SU-DHL-6 (cell line): ENCODE results near the gene DNAJA2.
"Not testable (repeated sequence)": the region's sequence is repeated elsewhere in the genome, so short reads cannot be mapped to it uniquely, and the experiment has no call there.

Source experiments
- H2AFZ ChIP-seq: fragments of 200-600 bp; sonication (generic); 2 replicates; pipeline ENCODE4 v1.6.1; 2014; ENCODE audit warnings: low read depth, mild to moderate bottlenecking, moderate library complexity, mixed read lengths, antibody characterized with exemption, low read length; ENCODE audit not compliant: severe bottlenecking
- H3F3A ChIP-seq: fragments of 200-600 bp; shearing (Covaris generic); 2 replicates; pipeline ENCODE4 v1.6.0; 2016; ENCODE audit warnings: antibody characterized with exemption, mild to moderate bottlenecking; ENCODE audit not compliant: insufficient read depth
- H3K27ac ChIP-seq: fragments of 200-600 bp; sonication (generic); 2 replicates; pipeline ENCODE4 v1.5.1; 2016; ENCODE audit warnings: low read depth, mild to moderate bottlenecking, low read length, moderate library complexity, mixed read lengths
- H3K27me3 ChIP-seq: fragments of 200-600 bp; sonication (generic), shearing (Covaris generic); 2 replicates; pipeline ENCODE4 v1.6.0; 2014; ENCODE audit warnings: mild to moderate bottlenecking, low read length
- H3K36me3 ChIP-seq: fragments of 200-600 bp; sonication (generic); 2 replicates; pipeline ENCODE4 v1.6.1; 2014; ENCODE audit warnings: mild to moderate bottlenecking, low read length, mixed read lengths
- H3K4me2 ChIP-seq: fragments of 300-600, 200-600 bp; shearing (Covaris generic), sonication (generic); 2 replicates; pipeline ENCODE4 v1.6.0; 2014; ENCODE audit warnings: low read length, low read depth, mild to moderate bottlenecking; ENCODE audit not compliant: poor library complexity, severe bottlenecking
- H3K4me3 ChIP-seq: fragments of 200-600 bp; sonication (generic); 2 replicates; pipeline ENCODE4 v1.5.1; 2014; ENCODE audit warnings: antibody characterized with exemption, low read length, mild to moderate bottlenecking, mixed read lengths; ENCODE audit not compliant: insufficient read depth, poor library complexity, severe bottlenecking
- H3K79me2 ChIP-seq: fragments of 200-600 bp; sonication (generic); 2 replicates; pipeline ENCODE4 v1.6.1; 2014; ENCODE audit warnings: mild to moderate bottlenecking, low read length, moderate library complexity; ENCODE audit not compliant: insufficient read depth
- H3K9ac ChIP-seq: fragments of 200-600 bp; sonication (generic); 2 replicates; pipeline ENCODE4 v1.7.0; 2014; ENCODE audit warnings: mild to moderate bottlenecking, low read length
- H3K9me2 ChIP-seq: fragments of 200-600 bp; sonication (generic); replicated peaks from 2 replicates; pipeline ENCODE4 v1.6.1; 2014; ENCODE audit warnings: low read length; ENCODE audit not compliant: insufficient read depth
- H3K9me3 ChIP-seq: fragments of 200-600 bp; sonication (generic); 2 replicates; pipeline ENCODE4 v1.6.1; 2014; ENCODE audit warnings: low read length, mixed read lengths; ENCODE audit not compliant: insufficient read depth
- H4K20me1 ChIP-seq: fragments of 200-600 bp; sonication (generic); 2 replicates; pipeline ENCODE4 v1.6.1; 2014; ENCODE audit warnings: low read depth, mild to moderate bottlenecking, antibody characterized with exemption, low read length, moderate library complexity, mixed read lengths
- CTCF ChIP-seq: fragments of 200-600 bp; sonication (generic); IDR thresholded peaks from one replicate; pipeline ENCODE4 v1.5.1; 2017; ENCODE audit warnings: antibody characterized with exemption, mild to moderate bottlenecking, low read length, moderate library complexity; ENCODE audit not compliant: insufficient read depth, poor library complexity, severe bottlenecking
- EZH2phosphoT487 ChIP-seq: fragments of 200-600 bp; sonication (generic), shearing (Covaris generic); conservative IDR thresholded peaks from 2 replicates; pipeline ENCODE4 v1.6.1; 2018; ENCODE audit warnings: mild to moderate bottlenecking, antibody characterized with exemption, low read length, moderate library complexity, mixed read lengths

Gene DNAJA2

DNA sequence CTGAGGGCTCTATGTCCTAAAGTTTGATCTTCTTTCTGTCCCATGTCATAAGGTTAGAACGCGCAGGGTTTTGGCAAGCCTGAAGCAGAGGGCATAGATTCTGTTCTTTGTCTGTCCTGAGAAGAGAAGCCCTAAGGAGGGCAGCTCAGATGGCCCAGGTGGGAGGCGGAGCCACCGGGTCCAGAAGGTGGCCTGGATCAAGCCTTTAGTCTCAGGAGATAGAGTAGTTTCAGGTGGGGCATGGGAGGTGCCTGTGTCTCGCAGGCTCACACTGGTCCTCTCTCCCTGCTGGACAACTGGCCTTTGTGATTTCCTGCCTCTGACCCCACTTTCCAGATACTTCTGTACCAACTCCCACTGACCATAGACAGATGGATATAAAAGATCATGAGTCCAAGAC, 44.2 kb upstream of the DNAJA2 start:
- TF ChIP-seq CTCF = no peak
- TF ChIP-seq EZH2phosphoT487 = no peak
- Histone ChIP-seq H3K36me3 (no peaks in the 10 kb centered on the region), H3K4me3 (no peak overlapping the region), H4K20me1 (no peaks in the 10 kb centered on the region), H3K27ac (no peak overlapping the region), H3K27me3 (no peaks in the 10 kb centered on the region), H2AFZ (no peak overlapping the region), H3F3A (no peaks in the 10 kb centered on the region), H3K4me2 (no peak overlapping the region), H3K9me3 (no peaks in the 10 kb centered on the region), H3K9me2 (no peaks in the 10 kb centered on the region), H3K9ac (no peak overlapping the region), H3K79me2 (no peaks in the 10 kb centered on the region)

GRCh38 chr16:47016700-47017133, 43.2 kb upstream of the DNAJA2 start:
- Histone ChIP-seq H3K4me2 (no peak overlapping the region), H3K79me2 (no peaks in the 10 kb centered on the region), H3K9me3 (no peaks in the 10 kb centered on the region), H3F3A (no peaks in the 10 kb centered on the region), H3K9ac (no peak overlapping the region), H3K36me3 (no peaks in the 10 kb centered on the region), H3K27ac (no peak overlapping the region), H3K9me2 (no peaks in the 10 kb centered on the region; the same call in 1 of the 2 replicates), H4K20me1 (no peaks in the 10 kb centered on the region), H3K4me3 (no peak overlapping the region), H2AFZ (no peak overlapping the region), H3K27me3 (no peaks in the 10 kb centered on the region)
- no peak for TF ChIP-seq CTCF
- no peak for TF ChIP-seq EZH2phosphoT487

GRCh38 chr16:47013910-47014309, 40.4 kb upstream of the DNAJA2 start:
- no peak for TF ChIP-seq CTCF
- no peak for TF ChIP-seq EZH2phosphoT487
- H3K9me3 ChIP-seq = no peaks in the 10 kb centered on the region
- H3K79me2 ChIP-seq = no peaks in the 10 kb centered on the region
- H3K9ac ChIP-seq = no peak overlapping the region
- H2AFZ ChIP-seq = no peak overlapping the region
- no peaks in the 10 kb centered on the region for H3K27me3 ChIP-seq
- no peak overlapping the region for H3K27ac ChIP-seq
- no peak overlapping the region for H3K4me2 ChIP-seq
- no peaks in the 10 kb centered on the region for H3F3A ChIP-seq
- H3K9me2 ChIP-seq = no peaks in the 10 kb centered on the region; the same call in 1 of the 2 replicates
- H3K4me3 ChIP-seq = no peak overlapping the region
- H3K36me3 ChIP-seq = no peaks in the 10 kb centered on the region
- no peaks in the 10 kb centered on the region for H4K20me1 ChIP-seq

DNA sequence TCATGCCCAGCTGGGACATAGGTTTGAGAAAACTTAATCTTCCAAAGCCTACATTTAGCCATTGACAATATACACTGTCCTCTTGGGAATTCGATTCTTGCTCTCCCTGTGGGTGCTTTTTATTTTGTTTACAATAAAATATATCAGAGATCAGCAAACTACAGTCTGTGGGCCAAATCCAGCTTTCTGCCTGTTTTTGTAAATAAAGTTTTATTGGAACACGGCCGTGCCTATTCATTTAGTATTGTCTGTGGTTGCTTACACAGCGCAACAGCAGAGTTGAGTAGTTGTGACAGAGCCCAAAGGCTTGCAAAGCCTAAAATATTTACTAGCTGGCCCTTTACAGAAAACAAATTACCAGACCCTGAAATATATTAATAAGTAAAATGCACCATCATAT, 39.7 kb upstream of the DNAJA2 start:
- H3K4me3 ChIP-seq = no peak overlapping the region
- H3K9me3 ChIP-seq = no peaks in the 10 kb centered on the region
- no peaks in the 10 kb centered on the region; the same call in 1 of the 2 replicates for H3K9me2 ChIP-seq
- no peak overlapping the region for H3K27ac ChIP-seq
- no peaks in the 10 kb centered on the region for H3K27me3 ChIP-seq
- no peaks in the 10 kb centered on the region for H3K79me2 ChIP-seq
- H3K4me2 ChIP-seq = no peak overlapping the region
- no peak overlapping the region for H3K9ac ChIP-seq
- H3K36me3 ChIP-seq = no peaks in the 10 kb centered on the region
- no peak overlapping the region for H2AFZ ChIP-seq
- no peak for TF ChIP-seq EZH2phosphoT487
- TF ChIP-seq CTCF = no peak
- H3F3A ChIP-seq = no peaks in the 10 kb centered on the region
- H4K20me1 ChIP-seq = no peaks in the 10 kb centered on the region

DNA sequence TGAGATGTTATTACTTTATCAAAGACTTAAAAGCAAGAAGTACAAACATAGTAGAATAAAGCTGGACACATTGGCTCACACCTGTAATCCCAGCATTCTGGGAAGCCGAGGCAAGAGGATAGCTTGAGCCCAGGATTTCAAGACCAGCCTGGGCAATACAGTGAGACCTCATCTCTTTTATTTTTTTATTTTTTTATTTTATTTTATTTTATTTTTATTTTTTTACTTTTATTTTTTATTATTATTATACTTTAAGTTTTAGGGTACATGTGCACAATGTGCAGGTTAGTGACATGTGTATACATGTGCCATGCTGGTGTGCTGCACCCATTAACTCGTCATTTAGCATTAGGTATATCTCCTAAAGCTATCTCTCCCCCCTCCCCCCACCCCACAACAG, 37.3 kb upstream of the DNAJA2 start:
- H2AFZ ChIP-seq, H3K27ac ChIP-seq, H3K9ac ChIP-seq, H3K36me3 ChIP-seq, H3K4me2 ChIP-seq, H3F3A ChIP-seq, H3K27me3 ChIP-seq, H3K9me3 ChIP-seq, H4K20me1 ChIP-seq, H3K79me2 ChIP-seq, H3K4me3 ChIP-seq, H3K9me2 ChIP-seq: not testable (repeated sequence)
